ENCODE measurements around the gene SLC38A7.

DNA sequence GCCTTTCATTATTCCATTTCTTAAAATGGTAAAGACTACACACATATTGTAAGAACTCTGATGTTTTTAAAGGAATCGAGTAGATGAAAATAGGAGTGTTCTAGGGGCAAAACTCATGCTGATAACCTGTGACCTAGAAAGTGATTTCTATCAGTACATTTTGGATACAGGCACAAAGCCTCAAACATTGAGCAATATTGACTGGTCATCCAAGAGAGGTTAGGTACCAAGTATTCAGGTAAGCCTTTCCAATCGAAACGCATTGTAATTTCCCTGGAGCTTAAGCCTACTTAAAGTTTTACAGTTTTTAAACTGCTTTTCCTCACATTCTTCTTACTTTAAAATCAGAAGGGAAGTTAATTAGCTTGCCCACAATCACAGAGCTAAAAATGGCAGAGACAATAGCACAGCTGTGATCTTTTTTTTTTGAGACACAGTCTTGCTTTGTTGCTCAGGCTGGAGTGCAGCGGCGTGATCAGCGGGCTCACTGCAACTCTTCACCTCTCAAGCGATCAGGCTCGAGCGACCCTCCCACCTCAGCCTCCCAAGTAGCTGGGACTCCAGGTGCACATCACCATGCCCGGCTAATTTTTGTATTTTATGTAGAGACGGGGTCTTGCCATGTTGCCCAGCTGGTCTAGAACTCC lies 46.3 kb upstream of the SLC38A7 start:
- TF ChIP-seq HDGF (IDR thresholded peaks at IDR 0.05; ENCODE audit: borderline replicate concordance): no peak
- TF ChIP-seq L3MBTL2 (conservative IDR thresholded peaks at IDR 0.05): no peak
- no peak for TF ChIP-seq FOXM1 (IDR thresholded peaks at IDR 0.05; ENCODE audit: borderline replicate concordance)
